AG09319 (cell line): ENCODE data around the gene RPS8.

ENCODE experiments used
- DNase-seq: peaks from one replicate; pipeline ENCODE4 v3.0.0-alpha.2; 2010; ENCODE audit warnings: low read depth; ENCODE audit errors: extremely low read depth
- CTCF ChIP-seq: IDR thresholded peaks from 2 replicates; pipeline ENCODE4 v1.5.1; 2011; ENCODE audit warnings: low read depth, mild to moderate bottlenecking, inconsistent platforms, low read length, moderate library complexity

The RPS8 gene

GRCh38 chr1:44784094-44785028 lies 9.0 kb downstream of the RPS8 start:
- TF ChIP-seq CTCF = no peak; the same call in 1 of the 2 replicates
- no peak for DNase-seq

- no peak for TF ChIP-seq CTCF
- DNase-seq = no peak
Measured at GRCh38 chr1:44785029-44785380, 9.7 kb downstream of the RPS8 start.

- DNase-seq = no peak
- no peak for TF ChIP-seq CTCF
Measured at GRCh38 chr1:44785501-44786137, 10.3 kb downstream of the RPS8 start.

- peak; percentile 100 for TF ChIP-seq CTCF
- DNase-seq = no peak
Measured at GRCh38 chr1:44786138-44786840, 10.9 kb downstream of the RPS8 start.

- no peak for DNase-seq
- TF ChIP-seq CTCF = no peak
Measured at GRCh38 chr1:44786841-44787426, 11.6 kb downstream of the RPS8 start.

GRCh38 chr1:44787506-44787905 lies 12.2 kb downstream of the RPS8 start:
- no peak for TF ChIP-seq CTCF
- DNase-seq = no peak
